Activated effector memory CD4-positive, alpha-beta T cell treated with Interleukin-2 at 50 U/mL for 16 hours (primary cell): ENCODE data around the gene B4GALT3.

Experiments
- DNase-seq: peaks from one replicate; pipeline ENCODE4 v3.0.0-alpha.2; 2020

The B4GALT3 gene

DNA sequence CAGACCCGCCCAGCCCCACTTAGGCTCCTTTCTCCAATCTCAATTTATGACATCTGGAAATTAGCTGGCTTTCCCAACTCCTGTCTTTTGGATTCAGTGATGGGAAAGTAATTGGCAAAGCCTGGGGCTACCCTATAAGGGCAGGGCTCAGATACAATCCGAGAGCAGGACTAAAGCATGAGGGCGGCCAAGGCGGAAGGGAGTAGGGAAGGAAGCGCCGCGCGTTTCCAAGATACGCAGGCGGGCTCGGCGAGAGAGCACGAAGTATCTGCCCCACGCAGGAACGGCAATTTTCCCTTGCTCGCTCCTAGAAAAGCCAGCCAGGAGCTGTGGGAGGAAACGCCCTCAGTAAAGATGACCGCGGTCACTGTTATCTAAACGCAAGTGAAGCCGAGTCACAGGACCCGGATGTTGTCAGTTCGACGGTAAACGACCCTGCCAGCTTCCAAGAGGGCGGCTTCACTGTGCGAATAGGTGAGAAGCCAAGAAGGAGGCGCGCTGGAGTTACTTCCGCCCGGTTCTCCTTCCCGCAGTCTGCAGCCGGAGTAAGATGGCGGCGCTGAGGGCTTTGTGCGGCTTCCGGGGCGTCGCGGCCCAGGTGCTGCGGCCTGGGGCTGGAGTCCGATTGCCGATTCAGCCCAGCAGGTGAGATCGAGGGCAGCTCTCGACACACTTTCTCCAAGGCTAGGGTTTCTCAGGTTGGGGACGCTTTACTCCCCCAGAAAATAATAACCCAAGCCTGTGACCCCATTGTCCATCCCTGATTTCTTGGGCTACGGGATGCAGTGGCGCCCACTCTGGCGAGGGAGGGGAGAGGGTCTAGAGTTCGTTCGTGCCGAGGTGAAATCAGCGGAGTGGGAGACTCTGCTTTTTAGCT lies 24.8 kb upstream of the B4GALT3 start, which contains the start of gene NDUFS2:
NDUFS2 (plus strand) TSS at position 532 of the 877 bp plus-strand sequence; CDS start at position 551, 19 bp downstream.
- peak; percentile 93 for DNase-seq

DNA sequence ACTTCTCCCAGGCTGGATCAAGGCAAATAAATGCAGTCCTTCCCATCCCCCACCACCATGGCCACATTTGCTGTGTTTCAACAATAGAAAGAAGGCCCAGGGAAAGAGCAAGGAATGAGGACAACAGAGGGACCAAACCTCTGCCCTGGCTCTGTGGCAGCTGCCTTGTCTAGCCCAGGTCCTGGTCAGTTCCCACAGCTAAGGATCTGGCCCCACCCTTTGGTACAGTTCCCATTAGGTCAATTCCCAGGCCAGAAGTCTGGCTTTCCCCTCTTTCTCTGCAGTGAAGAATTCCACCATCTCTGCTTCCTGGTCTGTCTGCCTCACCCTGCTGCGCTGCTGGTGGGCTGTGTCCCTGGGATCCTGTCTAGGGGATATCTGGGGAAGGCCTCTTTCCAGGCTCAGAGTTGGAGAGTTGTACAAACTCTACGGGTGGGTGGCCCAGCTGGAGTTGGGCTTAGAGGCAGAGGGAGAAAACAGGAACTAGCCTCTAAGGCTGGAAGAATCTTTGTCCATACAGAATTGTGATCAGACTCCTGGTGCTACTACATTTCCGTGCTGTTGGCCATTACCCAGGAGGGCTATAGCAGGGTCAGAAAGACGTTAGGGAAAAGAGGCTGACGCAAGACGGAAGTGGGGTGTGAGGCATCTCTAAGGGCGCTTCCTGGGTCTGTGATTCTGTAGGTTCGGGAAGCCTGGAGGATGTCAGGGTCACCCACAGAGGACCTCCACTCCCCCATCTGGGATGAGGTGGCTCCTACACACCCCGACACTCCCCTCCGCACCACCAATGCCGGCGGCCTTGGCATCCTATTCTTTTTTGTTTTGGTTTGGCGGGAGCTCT lies 23.9 kb upstream of the B4GALT3 start:
- no peak for DNase-seq

DNA sequence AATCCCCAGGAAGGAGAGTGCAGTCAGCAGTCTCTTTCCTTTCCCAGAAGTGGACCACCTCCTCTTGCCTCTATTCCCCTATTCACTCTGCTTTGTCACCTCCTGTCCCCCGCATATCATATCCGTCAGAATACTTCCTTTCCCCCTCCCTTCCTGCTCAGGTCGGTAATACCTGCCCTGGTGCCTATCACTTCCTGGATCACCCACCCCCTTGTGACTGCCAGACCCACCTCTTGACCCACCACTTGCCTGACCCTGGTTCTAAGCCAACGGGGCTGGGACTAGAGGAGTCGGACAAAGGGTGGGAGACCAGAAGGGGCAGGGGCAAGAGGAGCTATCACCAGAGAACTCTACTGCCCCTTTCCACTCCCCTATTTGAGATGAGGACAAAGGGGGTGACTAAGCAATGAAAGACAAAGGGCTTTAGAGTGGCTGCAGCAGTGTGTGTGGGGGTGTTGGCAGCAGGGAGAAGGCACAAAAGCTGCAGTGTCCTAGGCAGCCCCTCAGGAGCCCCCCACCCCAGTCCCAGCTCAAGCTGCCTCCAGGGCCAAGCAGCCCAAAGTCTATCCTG lies 23.2 kb upstream of the B4GALT3 start:
- DNase-seq, result no peak

DNA sequence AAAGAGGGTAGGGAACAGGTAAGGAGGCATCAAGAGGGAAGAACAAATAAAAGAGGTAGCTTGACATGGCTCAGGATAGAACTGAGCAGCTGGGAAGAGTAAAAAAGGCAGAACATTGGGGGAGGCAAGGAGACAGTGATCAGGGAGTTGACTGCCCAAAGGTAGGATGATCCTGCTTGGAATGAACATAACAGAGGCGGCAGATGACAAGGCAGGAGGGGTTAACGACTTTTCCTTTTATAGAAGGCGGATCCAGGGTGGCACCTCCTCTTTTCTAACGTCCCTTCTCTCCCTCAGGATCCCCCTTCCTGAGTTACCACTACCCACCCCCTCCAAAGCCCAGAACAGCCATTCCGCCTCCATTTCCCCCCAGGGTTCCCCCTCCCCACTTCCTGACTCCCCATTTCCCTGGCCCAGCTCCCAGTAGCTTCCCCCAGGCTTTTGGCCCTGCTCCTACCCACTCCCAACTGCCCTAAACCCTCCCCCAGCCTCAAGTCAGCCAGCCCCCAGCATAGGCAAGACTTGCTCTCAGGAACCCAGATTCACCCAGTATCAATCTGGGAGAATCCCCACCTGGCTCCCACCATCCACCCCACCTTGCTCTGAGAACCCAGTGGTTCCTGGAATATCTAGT lies 22.3 kb upstream of the B4GALT3 start:
- DNase-seq, result no peak

DNA sequence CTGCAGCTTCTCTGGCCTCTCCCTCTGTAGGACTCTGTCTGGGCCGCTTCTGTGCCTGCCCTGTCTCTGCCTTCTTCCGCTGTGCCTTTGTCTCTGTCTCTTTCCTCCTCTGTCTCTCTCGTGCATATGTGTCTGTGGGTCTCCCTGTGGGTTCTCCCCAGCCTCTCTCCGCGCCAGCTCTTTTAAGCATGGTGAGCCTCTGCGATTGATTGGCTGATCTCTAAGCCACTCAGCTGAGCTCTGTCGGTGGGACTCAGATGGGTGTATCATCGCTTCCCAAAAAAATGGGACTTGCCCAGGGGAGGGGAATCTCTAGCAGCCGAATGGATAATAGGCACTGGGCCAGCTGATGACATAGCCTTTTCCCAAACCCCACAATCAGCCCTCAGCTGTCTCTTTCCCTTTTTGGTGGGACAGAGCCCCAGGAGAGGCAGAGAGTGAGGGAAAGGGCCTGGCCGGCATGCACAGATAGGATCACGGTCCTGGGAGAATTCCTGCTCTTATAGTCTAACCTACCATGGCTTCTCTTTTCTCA lies 21.7 kb upstream of the B4GALT3 start, which contains the start of gene ADAMTS4:
ADAMTS4 (minus strand) TSS at position 158 of the 535 bp plus-strand sequence. CDS start 427 bp downstream, outside the sequence.
- DNase-seq, result no peak

DNA sequence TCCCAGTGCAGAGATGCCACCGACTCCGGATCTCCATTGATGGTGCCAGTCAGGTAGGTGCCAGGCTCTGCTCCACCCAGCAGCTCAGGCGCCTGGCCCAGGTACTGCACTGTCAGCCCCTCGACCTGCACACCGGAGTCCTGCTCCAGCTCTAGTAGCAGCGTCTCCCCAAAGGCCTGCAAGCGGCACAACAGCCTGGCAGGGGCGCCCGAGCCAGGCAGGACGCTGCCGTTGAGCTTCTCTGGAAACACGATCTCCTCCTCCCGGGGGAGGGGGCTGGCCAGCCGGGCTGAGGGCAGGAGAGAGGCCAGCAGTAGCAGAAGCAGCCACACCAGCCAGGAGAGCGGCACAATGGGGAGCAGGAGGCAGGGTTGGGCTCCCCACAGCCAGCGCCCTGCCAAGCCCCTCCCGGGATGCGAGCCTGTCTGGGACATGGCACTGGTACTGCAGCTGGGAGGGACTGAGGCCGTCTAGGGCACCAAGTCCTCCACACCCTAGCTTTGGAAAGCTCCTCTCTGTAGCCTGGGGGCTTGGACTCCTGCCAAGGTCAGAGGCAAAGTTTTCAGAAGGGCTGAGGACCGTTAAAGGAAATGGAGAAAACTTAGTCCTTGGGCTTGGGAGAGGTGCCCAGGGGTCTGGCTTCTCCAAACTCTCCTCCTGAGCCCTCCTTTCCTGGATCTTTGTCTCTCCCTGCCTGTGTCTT lies 21.0 kb upstream of the B4GALT3 start:
- DNase-seq, result no peak

DNA sequence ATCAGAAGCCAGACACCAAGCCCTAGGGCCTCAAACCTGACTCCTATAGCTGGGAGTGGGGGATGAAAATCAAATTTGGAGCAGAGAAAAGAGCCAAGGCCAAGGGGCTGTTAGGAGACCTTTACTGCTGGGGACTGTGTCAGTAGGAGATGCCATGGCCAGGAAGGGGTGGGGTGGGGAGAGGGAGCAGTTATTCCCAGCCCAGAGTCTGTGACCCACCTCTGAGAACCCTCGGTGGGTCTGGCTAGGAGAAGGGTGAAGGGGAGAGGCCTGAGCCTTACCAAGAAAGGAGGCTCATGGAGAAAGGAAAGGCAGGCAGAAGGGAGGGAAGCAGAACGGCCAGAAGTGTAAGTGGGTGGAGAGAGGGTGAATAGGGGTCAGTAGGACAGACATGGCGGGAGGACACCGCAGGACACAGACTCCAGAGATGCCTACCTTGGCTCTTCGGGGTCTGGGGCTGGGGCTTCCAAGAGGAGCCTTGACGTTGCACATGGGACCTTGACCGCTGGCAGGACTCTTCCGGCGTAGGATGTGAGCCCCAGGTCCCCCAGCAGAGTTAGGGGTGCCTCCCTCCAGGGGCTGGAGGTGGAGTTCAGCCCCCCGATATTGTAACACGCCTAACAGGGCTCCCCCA lies 20.4 kb upstream of the B4GALT3 start:
- no peak for DNase-seq

DNA sequence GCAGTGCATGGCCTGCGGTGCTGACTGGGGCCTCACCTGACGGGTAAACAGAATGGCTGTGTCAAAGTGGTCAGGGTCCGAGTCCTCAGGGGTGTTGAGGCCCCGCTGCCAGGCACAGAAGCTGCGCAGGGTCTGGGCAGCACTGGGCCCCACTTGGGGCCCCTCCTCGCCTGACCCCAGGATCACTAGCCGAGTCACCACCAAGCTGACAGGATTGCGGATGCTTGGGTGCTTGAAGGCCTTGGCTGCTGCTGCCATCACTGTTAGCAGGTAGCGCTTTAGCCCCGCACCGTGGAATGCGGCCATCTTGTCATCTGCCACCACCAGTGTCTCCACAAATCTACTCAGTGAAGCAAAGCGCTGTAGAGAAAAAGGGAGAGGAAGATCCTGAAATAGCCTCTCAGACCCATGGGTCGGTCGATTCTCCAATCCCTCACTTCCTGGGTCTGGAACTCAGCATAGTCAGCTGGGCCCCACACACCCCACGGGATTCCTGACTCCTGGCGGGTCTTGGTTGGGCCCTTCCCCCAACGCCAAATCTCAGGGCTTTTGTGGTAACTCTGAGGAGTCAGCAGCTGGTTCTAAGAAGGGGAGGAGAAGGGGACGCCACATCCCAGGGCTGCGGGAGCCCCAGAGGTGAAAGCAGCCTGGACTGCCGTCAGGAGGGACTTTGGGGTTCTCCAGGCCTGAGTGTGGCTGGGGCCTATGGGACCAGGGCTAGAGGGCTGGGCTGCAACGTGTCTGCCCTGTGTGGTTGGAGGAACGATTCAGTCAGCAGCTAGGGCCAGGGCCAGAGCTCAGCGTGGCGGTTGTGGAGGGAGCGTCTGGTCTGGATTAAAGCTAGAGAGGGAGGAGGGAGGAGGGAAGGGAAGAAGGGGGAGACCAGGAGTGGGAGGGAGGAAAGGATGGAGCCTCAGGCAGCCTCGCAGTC lies 19.5 kb upstream of the B4GALT3 start:
- DNase-seq, result no peak

DNA sequence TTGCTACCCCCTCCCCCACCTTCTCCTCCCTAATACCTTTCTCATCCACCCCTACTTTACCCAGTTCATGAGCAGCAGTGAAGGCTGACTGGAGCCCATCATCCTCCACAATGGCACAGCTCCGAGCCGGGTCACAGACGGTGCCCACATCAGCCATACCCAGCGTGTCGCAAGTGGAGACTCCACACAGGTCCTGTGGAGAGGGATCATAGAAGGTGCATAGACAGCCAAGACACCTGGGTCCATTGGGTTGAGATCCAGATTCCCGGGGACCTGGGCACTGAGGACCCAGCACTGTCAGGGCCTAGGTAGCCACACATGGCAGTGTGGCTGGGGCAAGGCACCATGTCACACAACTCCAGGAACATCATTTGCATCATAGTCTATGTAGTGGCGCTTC lies 18.8 kb upstream of the B4GALT3 start:
- DNase-seq, result no peak

DNA sequence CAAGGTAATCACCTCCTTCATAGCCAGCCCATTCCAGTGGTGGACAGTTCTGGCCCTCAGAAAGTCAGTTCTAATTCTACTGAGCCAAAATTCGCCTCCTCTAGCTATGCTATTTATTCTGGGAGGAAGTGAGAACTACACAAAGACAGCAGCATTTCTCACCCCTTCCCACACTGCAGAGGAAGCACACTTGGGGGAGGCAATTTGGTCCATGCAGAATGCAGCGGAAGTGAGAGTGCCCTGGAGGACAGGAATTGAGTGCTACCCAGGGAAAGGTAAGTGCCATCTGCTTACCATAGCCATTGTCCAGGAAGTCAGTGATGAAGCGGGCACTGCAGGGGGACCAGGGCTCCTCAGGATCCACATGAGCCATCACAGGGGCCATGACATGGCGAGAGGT lies 17.9 kb upstream of the B4GALT3 start:
- no peak for DNase-seq

DNA sequence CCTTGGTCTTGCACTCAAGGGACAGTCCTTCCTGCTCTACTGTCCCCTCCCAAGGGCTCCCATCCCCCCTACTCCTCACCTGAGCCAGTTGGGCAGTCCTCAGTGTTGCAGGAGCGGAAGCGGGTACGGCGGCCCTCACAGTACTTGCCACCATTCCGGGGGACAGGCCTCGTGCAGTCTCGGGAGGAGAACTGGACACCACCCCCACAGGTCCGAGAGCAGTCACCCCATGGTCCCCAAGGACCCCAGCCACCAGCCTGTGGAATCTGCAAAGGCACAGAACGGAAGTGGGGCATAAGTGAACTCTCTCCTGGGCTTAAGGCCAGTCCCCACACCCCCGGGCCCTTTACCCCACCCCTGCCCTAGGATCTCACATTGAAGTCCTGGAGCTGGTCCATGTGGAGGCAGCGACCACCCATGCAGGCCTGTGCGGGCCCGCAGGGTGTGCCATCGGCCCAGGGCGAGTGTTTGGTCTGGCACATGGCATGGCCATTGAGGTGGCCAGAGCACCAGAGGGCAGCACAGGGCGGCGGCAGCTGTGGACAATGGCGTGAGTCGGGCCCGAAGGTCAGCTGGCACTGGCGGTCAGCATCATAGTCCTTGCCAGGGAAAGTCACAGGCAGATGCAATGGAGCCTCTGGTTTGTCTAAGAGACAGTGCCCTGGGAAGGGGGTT lies 16.4 kb upstream of the B4GALT3 start:
- no peak for DNase-seq

DNA sequence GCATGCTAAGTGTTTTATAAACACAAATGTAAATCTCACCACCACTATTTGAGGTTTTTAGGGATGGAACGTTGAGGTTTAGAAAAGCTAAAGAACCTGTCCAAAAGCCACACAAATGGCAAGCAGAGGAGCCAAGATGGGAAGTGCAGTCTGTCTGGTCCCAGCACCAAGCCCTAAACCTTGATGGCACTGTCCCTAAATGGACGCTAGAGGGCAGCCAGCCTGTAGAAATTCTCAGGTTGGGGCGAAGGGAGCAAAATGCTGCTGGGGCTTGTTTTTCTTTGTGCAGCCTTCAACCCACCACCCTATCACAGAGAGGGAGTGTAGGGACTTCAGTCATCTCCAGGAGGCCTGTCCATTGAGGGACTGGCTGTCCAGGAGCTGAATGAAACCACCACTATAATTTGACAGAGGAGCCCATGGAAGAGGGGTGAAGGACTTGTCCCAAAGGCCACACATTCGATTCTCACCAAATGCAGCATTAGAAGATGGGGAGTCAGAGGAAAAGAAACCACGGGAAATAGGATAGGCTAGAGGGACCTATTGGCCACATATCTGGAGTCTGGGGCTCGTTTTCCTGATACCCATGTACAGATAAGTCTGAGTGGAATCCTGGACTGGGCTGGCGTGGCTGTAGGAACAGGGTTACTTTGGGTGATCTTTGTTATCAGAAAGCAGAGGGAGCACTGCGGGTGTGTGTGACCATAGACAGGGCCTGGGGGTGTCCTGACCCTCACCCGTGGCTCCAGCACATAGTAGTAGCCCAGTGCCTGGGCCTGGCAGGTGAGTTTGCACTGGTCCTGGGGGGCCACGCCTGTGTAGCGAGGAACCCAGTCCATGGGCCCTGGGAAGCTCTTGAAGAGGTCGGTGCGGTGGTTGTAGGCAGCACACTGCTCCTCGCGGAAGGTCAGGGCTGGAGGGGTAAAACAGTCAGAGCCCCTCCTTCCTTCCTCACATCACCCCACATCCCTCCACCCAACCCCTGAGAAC lies 15.5 kb upstream of the B4GALT3 start:
- peak; percentile 57 for DNase-seq

DNA sequence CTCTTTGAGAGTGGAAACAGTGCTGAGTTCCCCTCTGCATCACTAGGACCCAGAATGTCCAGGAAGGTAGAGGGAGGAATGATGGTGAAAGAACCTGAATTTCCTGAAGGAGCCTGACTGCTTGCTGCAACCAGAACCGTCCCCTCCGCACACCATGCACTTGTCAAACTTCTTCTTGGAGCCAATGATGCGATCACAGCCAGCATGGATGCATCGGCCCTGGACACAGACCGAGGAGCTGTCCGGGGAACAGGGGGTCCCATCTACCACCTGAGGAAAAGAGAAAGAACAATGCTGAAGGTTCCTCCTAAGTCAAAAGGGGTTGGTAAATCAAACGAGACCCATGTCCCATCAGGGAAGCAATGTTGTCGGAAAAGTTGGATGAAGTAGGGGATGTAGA lies 14.7 kb upstream of the B4GALT3 start:
- no peak for DNase-seq

DNA sequence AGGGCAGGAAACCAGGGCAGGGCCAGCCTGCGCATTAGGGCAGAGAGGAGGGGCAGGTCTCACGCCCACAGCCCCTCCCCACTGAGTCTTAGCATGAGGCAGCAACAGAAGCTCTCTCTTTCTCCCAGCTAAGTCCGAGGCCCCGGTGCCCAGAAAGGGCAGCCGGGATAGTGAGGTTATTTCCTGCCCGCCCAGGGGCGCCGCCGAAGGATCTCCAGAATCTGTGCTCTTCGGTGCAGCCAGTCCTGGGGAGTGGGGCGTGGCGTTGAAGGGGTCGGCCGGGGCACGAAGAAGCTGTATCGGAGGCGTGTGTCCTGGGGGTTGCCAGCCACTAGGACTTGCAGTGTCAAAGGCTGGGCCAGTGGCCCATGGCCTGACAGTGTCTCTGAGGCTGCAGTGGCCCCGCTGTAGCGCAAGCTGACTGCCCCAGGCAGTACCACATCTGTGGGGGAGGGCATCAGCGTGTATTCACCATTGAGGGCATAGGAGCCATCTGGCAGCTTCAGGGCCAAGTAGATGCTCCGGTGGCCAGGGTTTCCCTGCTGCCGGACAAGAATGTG lies 13.7 kb upstream of the B4GALT3 start:
- DNase-seq, result no peak

DNA sequence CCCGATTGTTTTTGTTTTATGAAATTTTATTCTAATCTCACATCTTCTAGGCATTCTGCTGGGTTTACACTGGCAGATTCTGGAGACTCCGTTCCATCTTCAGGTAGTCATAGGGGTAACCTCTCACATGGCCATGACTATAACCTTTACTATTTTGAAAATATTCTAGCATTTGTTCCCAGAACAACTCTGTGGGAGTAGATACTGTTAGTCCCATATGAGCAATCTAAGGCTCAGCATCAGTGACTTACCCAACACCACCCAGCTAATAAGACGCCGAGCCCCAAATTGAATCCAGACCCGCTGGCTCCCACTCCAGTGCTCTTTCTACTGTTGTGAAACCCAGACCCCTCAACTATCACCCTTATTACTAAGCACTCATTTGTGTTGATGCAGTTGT lies 11.7 kb upstream of the B4GALT3 start:
- no peak for DNase-seq

DNA sequence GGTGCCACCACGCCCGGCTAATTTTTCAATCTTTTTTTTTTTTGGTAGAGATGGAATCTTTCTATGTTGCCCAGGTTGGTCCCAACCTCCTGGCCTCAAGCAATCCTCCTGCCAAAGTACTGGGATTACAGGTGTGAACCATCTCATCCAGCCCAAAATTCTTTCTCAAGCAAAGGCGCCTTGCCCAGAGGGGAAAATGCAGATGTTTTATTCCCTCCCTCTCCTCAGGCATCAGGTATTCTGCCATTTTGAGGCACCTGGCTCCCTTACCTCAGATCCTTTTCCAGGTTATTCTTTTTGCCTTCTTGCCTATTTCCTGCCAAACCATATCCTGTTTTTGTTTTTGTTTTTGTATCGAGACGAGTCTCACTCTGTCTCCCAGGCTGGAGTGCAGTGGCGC lies 11.1 kb upstream of the B4GALT3 start:
- no peak for DNase-seq

DNA sequence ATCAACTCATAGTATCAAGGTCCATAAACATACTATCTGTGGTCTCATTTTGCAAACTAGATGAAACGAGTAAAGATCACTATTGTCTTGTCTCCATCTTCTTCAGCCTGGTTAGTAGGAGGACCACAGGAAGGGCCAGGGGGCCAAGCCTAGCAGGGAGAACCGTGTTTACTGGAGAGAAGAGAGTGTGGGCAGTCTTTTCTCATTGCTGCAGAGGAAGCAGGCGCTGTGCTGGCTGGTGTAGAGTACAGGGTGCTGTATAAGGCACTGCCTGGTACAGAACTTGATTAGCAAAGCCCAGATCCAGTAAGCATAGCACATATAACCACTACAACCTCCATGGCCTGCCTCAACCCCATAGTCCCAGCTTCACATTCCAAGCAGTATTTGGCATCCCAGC lies 10.0 kb upstream of the B4GALT3 start:
- no peak for DNase-seq

DNA sequence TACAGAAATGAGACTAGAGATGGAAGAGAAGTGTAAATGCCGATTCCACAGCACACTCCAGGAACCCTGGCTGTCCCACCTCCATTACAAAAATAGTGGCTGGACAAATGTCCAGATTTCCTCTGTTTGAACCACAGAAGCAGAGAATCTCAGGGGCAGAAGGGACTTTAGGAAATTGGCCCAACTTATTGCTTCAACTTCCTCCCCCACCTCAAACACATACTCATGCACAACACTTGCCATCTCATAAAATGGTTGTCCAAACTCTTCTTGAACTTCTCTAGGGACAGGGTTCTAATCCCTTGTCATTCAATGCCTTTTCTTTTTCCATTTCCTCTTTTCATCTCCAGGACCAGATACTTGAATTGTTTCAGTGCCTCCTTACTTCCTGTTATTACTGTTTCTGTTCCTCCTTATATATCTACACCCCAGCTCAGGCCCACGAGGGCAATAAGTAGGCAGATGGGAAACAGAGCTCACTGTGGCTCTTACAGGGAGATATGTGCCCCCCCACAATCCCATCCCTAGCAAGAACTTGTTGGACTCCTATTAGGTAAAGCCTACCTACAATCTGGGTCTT lies 8.5 kb upstream of the B4GALT3 start:
- no peak for DNase-seq
